Liver (tissue), 9 donors: ENCODE data around the gene GLI3. TPM values are rescaled to one million over a fixed set of nuclear protein-coding genes. Genes with fewer than 3 reads are reported as not detected.

ENCODE experiments used
- DNase-seq: peaks from one replicate; pipeline ENCODE4 v3.0.0-alpha.2; 2017; ENCODE audit warnings: low spot score
- H3K27ac ChIP-seq, 2 donors: one replicate each; pipeline ENCODE4 v1.7.0; 2013; ENCODE audit warnings: inconsistent platforms in 2 of 2, low read length in 2 of 2, control low read depth in 1 of 2, low read depth in 1 of 2, mild to moderate bottlenecking in 1 of 2
- H3K27me3 ChIP-seq, 4 donors: one replicate each; pipeline versions ENCODE4 v1.6.1 to v1.7.0; 2013; ENCODE audit warnings: low read length in 3 of 4, inconsistent platforms in 1 of 4, mild to moderate bottlenecking in 1 of 4, moderate library complexity in 1 of 4; ENCODE audit not compliant: control insufficient read depth in 4 of 4, insufficient read depth in 4 of 4
- H3K36me3 ChIP-seq, 4 donors: one replicate each; pipeline versions ENCODE4 v1.6.1 to v1.7.0; 2013; ENCODE audit warnings: low read length in 3 of 4, mild to moderate bottlenecking in 3 of 4, low read depth in 1 of 4, moderate library complexity in 1 of 4; ENCODE audit not compliant: control insufficient read depth in 4 of 4, insufficient read depth in 3 of 4
- H3K4me1 ChIP-seq, 4 donors: one replicate each; pipeline versions ENCODE4 v1.6.1 to v1.7.0; 2013; ENCODE audit warnings: low read length in 3 of 4, mild to moderate bottlenecking in 3 of 4, moderate library complexity in 1 of 4; ENCODE audit not compliant: control insufficient read depth in 4 of 4, insufficient read depth in 4 of 4
- H3K4me3 ChIP-seq, 3 donors: one replicate each; pipeline versions ENCODE4 v1.6.1 to v1.7.0; 2013; ENCODE audit warnings: low read length in 3 of 3, control low read depth in 1 of 3, low read depth in 1 of 3, mild to moderate bottlenecking in 1 of 3
- H3K9ac ChIP-seq, 2 donors: one replicate each; pipeline ENCODE4 v1.7.0; 2013; ENCODE audit warnings: low read length in 2 of 2, mild to moderate bottlenecking in 2 of 2, moderate library complexity in 2 of 2, control low read depth in 1 of 2, low read depth in 1 of 2
- H3K9me3 ChIP-seq, 4 donors: one replicate each; pipeline versions ENCODE4 v1.6.1 to v1.7.0; 2013; ENCODE audit warnings: low read length in 3 of 4; ENCODE audit not compliant: control insufficient read depth in 4 of 4
- EGR1 ChIP-seq, 2 donors: IDR thresholded peaks; 2 replicates each; pipeline ENCODE4 v1.6.1; 2016 to 2018; ENCODE audit warnings: antibody characterized with exemption in 2 of 2, low read depth in 2 of 2
- FOXA1 ChIP-seq: IDR thresholded peaks from 2 replicates; pipeline ENCODE4 v1.6.1; 2016; ENCODE audit warnings: antibody characterized with exemption
- FOXA2 ChIP-seq: IDR thresholded peaks from 2 replicates; pipeline ENCODE4 v1.6.1; 2016; ENCODE audit warnings: antibody characterized with exemption
- GABPA ChIP-seq, 2 donors: IDR thresholded peaks in 1 of 2; conservative IDR thresholded peaks in 1 of 2; 2 replicates each; pipeline ENCODE4 v1.6.1; 2016; ENCODE audit warnings: antibody characterized with exemption in 2 of 2, mild to moderate bottlenecking in 1 of 2, moderate library complexity in 1 of 2
- HNF4A ChIP-seq, 2 donors: conservative IDR thresholded peaks; 2 replicates each; pipeline ENCODE4 v1.6.1; 2016; ENCODE audit warnings: antibody characterized with exemption in 2 of 2, mild to moderate bottlenecking in 2 of 2
- JUND ChIP-seq, 2 donors: IDR thresholded peaks; 2 replicates each; pipeline ENCODE4 v1.6.1; 2016; ENCODE audit warnings: antibody characterized with exemption in 2 of 2
- RAD21 ChIP-seq, 2 donors: IDR thresholded peaks; 2 replicates each; pipeline ENCODE4 v1.6.1; 2016; ENCODE audit warnings: antibody characterized with exemption in 2 of 2, mild to moderate bottlenecking in 2 of 2
- RXRA ChIP-seq, 2 donors: IDR thresholded peaks; 2 replicates each; pipeline ENCODE4 v1.6.1; 2017 to 2018; ENCODE audit warnings: antibody characterized with exemption in 2 of 2, mild to moderate bottlenecking in 1 of 2
- SP1 ChIP-seq: IDR thresholded peaks from 2 replicates; pipeline ENCODE4 v1.6.1; 2018; ENCODE audit warnings: antibody characterized with exemption, mild to moderate bottlenecking
- TAF1 ChIP-seq: conservative IDR thresholded peaks from 2 replicates; pipeline ENCODE4 v1.6.1; 2016; ENCODE audit warnings: antibody characterized with exemption, mild to moderate bottlenecking
- YY1 ChIP-seq: IDR thresholded peaks from 2 replicates; pipeline ENCODE4 v1.6.1; 2016; ENCODE audit warnings: antibody characterized with exemption, mild to moderate bottlenecking
- WGBS: extraction: QIAGEN DNeasy Blood & Tissue Kit; methylation state at CpG from one replicate; pipeline ENCODE4 v1.1.7; 2013; 5-methylcytosine and 5-hydroxymethylcytosine counted together
- polyA plus RNA-seq, 2 donors: library from polyadenylated mRNA; stranded (reverse) in 1 of 2; unstranded in 1 of 2; fragments of 200-250 nt in 1 of 2; fragments of >200 nt in 1 of 2; fragmentation: Nextera tagmentation in 1 of 2; extraction: Ambion mirVana in 1 of 2; gene quantifications; one replicate each; pipeline versions ENCODE4 v1.2.1 to v1.2.3, GENCODE V29; 2013 to 2015
- total RNA-seq, 2 donors: library from RNA; depleted of rRNA; stranded (reverse); fragments of >200 nt; gene quantifications; one replicate each; pipeline ENCODE4 v1.2.3, GENCODE V29; 2014
- TF ChIP-seq, protein P1 (sequence below): IDR thresholded peaks from 2 replicates; pipeline ENCODE4 v1.6.1; 2016; ENCODE audit warnings: antibody characterized with exemption, mild to moderate bottlenecking
- TF ChIP-seq, protein P2 (sequence below): IDR thresholded peaks from 2 replicates; pipeline ENCODE4 v1.6.1; 2016; ENCODE audit warnings: antibody characterized with exemption
- TF ChIP-seq, protein P3 (sequence below): IDR thresholded peaks from 2 replicates; pipeline ENCODE4 v1.6.1; 2016; ENCODE audit warnings: antibody characterized with exemption
- donor health status: healthy.
- donor health status: healthy.
- donor health status: healthy.
- donor health status: healthy.
- donor health status: healthy.

GLI3 gene
- total and polyA plus RNA-seq, 4 donors, result 0.09 to 0.42 (median 0.26) TPM

DNA sequence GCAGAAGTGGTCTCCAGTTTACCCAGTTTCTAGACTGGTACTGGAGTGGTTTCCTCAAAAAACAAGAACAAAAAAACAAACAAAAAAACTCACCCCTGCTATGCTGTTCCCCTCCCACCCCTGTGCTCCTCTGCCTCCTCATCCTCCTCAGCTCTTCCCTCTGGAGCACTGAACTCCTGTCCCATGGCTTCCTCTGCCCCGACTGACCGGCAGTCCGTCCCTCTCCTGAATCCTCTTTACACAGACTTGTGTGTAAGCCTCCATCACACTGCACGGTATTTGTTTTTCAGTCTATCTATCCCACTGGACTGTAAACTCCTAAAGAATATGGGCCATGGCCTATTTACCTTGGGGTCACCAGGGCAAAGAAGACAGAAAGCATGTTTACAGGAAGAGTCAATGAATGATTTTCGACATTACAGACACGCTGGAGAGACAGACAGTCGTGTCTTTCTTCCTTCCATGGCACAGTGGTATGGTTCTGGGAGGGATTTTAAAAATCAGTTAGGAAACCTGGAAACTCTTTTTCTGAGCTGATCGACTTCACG, 265.3 kb downstream of the GLI3 start (continued):
- TF ChIP-seq, protein P1, sequence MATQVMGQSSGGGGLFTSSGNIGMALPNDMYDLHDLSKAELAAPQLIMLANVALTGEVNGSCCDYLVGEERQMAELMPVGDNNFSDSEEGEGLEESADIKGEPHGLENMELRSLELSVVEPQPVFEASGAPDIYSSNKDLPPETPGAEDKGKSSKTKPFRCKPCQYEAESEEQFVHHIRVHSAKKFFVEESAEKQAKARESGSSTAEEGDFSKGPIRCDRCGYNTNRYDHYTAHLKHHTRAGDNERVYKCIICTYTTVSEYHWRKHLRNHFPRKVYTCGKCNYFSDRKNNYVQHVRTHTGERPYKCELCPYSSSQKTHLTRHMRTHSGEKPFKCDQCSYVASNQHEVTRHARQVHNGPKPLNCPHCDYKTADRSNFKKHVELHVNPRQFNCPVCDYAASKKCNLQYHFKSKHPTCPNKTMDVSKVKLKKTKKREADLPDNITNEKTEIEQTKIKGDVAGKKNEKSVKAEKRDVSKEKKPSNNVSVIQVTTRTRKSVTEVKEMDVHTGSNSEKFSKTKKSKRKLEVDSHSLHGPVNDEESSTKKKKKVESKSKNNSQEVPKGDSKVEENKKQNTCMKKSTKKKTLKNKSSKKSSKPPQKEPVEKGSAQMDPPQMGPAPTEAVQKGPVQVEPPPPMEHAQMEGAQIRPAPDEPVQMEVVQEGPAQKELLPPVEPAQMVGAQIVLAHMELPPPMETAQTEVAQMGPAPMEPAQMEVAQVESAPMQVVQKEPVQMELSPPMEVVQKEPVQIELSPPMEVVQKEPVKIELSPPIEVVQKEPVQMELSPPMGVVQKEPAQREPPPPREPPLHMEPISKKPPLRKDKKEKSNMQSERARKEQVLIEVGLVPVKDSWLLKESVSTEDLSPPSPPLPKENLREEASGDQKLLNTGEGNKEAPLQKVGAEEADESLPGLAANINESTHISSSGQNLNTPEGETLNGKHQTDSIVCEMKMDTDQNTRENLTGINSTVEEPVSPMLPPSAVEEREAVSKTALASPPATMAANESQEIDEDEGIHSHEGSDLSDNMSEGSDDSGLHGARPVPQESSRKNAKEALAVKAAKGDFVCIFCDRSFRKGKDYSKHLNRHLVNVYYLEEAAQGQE, result no peak

DNA sequence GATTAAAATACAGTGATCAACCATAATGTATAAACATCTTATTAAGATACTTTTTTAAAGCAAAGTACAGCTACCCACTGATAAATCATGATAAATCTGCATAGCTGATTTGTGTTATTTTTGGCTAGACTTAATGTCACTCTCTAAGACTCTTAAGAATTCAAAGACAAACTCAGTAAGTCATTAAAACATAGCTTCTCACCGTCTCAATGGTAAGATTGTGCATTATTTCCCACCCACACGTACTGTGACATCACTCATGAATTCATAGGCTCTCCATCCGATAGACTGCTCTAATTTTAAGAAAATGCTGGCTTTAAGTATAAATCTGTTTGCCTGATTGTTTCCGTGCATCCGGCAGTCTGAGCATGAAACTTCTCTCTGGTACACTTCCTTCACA, 266.1 kb downstream of the GLI3 start:
- no peaks in the 10 kb centered on the region for H3K9me3 ChIP-seq
- H3K9ac ChIP-seq, result no peak overlapping the region
- H3K4me1 ChIP-seq, result no peaks in the 10 kb centered on the region
- no peaks in the 10 kb centered on the region for H3K36me3 ChIP-seq
- H3K27ac ChIP-seq, result no peak overlapping the region
- 91% methylated on average over 5 of the region's 5 CpGs for WGBS
- H3K27me3 ChIP-seq, result no peaks in the 10 kb centered on the region
- TF ChIP-seq FOXA2, result no peak
- TF ChIP-seq, protein P1, result no peak
- no peak for TF ChIP-seq RXRA (IDR thresholded peaks at IDR 0.05)
- TF ChIP-seq, protein P2, sequence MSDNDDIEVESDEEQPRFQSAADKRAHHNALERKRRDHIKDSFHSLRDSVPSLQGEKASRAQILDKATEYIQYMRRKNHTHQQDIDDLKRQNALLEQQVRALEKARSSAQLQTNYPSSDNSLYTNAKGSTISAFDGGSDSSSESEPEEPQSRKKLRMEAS, result no peak
- TF ChIP-seq, protein P3, sequence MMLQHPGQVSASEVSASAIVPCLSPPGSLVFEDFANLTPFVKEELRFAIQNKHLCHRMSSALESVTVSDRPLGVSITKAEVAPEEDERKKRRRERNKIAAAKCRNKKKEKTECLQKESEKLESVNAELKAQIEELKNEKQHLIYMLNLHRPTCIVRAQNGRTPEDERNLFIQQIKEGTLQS, result no peak
- TF ChIP-seq SP1, result no peak
- TF ChIP-seq YY1, result no peak
- TF ChIP-seq RAD21 (IDR thresholded peaks at IDR 0.05), result no peak
- no peak for TF ChIP-seq EGR1 (IDR thresholded peaks at IDR 0.05; ENCODE audit: low read depth in 2 of 2)
- no peak for TF ChIP-seq HNF4A (conservative IDR thresholded peaks at IDR 0.05)
- TF ChIP-seq FOXA1, result no peak
- no peak for TF ChIP-seq TAF1
- TF ChIP-seq GABPA (IDR thresholded peaks at IDR 0.05 in 1 of 2, conservative IDR thresholded peaks at IDR 0.05 in 1 of 2), result no peak
- TF ChIP-seq JUND (IDR thresholded peaks at IDR 0.05), result no peak
- H3K4me3 ChIP-seq, result no peak overlapping the region
- DNase-seq, result no peak
